HEK293 (cell line): ENCODE data around the gene MDP1.

Experiments used
- ATF2 ChIP-seq: fragments of 450-650 bp; formaldehyde crosslinking; IDR thresholded peaks from 2 replicates; pipeline ENCODE4 v1.5.1; 2016; ENCODE audit warnings: missing biosample characterization, missing genetic modification characterization, low read depth
- BCL6B ChIP-seq: fragments of 450-650 bp; formaldehyde crosslinking; IDR thresholded peaks from 2 replicates; pipeline ENCODE4 v1.5.1; 2017; ENCODE audit warnings: missing biosample characterization, missing genetic modification characterization
- EGR2 ChIP-seq: fragments of 450-650 bp; formaldehyde crosslinking; IDR thresholded peaks from 2 replicates; pipeline ENCODE4 v1.5.1; 2016; ENCODE audit warnings: low read depth, missing biosample characterization, missing genetic modification characterization
- FEZF1 ChIP-seq: fragments of 450-650 bp; formaldehyde crosslinking; IDR thresholded peaks from 2 replicates; pipeline ENCODE4 v1.5.1; 2016; ENCODE audit warnings: missing biosample characterization, missing genetic modification characterization
- GLIS2 ChIP-seq: fragments of 450-650 bp; formaldehyde crosslinking; IDR thresholded peaks from 2 replicates; pipeline ENCODE4 v1.5.1; 2016; ENCODE audit warnings: missing biosample characterization, missing genetic modification characterization
- IKZF3 ChIP-seq: fragments of 450-650 bp; IDR thresholded peaks from 2 replicates; pipeline ENCODE4 v1.5.0; 2018; ENCODE audit warnings: missing biosample characterization, mild to moderate bottlenecking, missing genetic modification characterization, moderate library complexity
- MZF1 ChIP-seq: fragments of 450-650 bp; formaldehyde crosslinking; IDR thresholded peaks from 2 replicates; pipeline ENCODE4 v1.5.1; 2017; ENCODE audit warnings: missing biosample characterization, missing genetic modification characterization, borderline replicate concordance
- ZFP3 ChIP-seq: fragments of 450-650 bp; formaldehyde crosslinking; IDR thresholded peaks from 2 replicates; pipeline ENCODE4 v1.5.1; 2016; ENCODE audit warnings: low read depth, missing biosample characterization, missing genetic modification characterization
- ZIC2 ChIP-seq: fragments of 450-650 bp; formaldehyde crosslinking; IDR thresholded peaks from 2 replicates; pipeline ENCODE4 v1.5.1; 2016; ENCODE audit warnings: missing biosample characterization, missing genetic modification characterization
- ZNF16 ChIP-seq: fragments of 450-650 bp; formaldehyde crosslinking; IDR thresholded peaks from 2 replicates; pipeline ENCODE4 v1.5.1; 2016; ENCODE audit warnings: low read depth, missing biosample characterization, missing genetic modification characterization
- ZNF169 ChIP-seq: fragments of 450-650 bp; formaldehyde crosslinking; IDR thresholded peaks from 2 replicates; pipeline ENCODE4 v1.5.1; 2016; ENCODE audit warnings: missing biosample characterization, missing genetic modification characterization
- ZNF19 ChIP-seq: fragments of 450-650 bp; formaldehyde crosslinking; IDR thresholded peaks from 2 replicates; pipeline ENCODE4; 2016; ENCODE audit warnings: missing biosample characterization, missing genetic modification characterization, low read depth
- ZNF211 ChIP-seq: fragments of 450-650 bp; formaldehyde crosslinking; IDR thresholded peaks from 2 replicates; pipeline ENCODE4 v1.5.1; 2016; ENCODE audit warnings: low read depth, missing biosample characterization, missing genetic modification characterization
- ZNF292 ChIP-seq: fragments of 450-650 bp; formaldehyde crosslinking; IDR thresholded peaks from 2 replicates; pipeline ENCODE4 v1.5.1; 2016; ENCODE audit warnings: low read depth, missing biosample characterization, missing genetic modification characterization, borderline replicate concordance
- ZNF311 ChIP-seq: fragments of 450-650 bp; formaldehyde crosslinking; IDR thresholded peaks from 2 replicates; pipeline ENCODE4 v1.5.1; 2017; ENCODE audit warnings: missing biosample characterization, missing genetic modification characterization, borderline replicate concordance
- ZNF391 ChIP-seq: fragments of 450-650 bp; formaldehyde crosslinking; IDR thresholded peaks from 2 replicates; pipeline ENCODE4 v1.5.1; 2016; ENCODE audit warnings: low read depth, missing biosample characterization, missing genetic modification characterization, borderline replicate concordance
- ZNF501 ChIP-seq: fragments of 450-650 bp; formaldehyde crosslinking; IDR thresholded peaks from 2 replicates; pipeline ENCODE4 v1.5.1; 2016; ENCODE audit warnings: missing biosample characterization, missing genetic modification characterization
- ZNF558 ChIP-seq: fragments of 450-650 bp; formaldehyde crosslinking; IDR thresholded peaks from 2 replicates; pipeline ENCODE4 v1.5.1; 2016; ENCODE audit warnings: missing biosample characterization, missing genetic modification characterization
- ZNF621 ChIP-seq: fragments of 450-650 bp; formaldehyde crosslinking; IDR thresholded peaks from 2 replicates; pipeline ENCODE4 v1.5.1; 2017; ENCODE audit warnings: missing biosample characterization, missing genetic modification characterization
- ZNF624 ChIP-seq: fragments of 450-650 bp; formaldehyde crosslinking; IDR thresholded peaks from 2 replicates; pipeline ENCODE4 v1.5.1; 2017; ENCODE audit warnings: missing biosample characterization, missing genetic modification characterization
- ZNF629 ChIP-seq: fragments of 450-650 bp; formaldehyde crosslinking; IDR thresholded peaks from 2 replicates; pipeline ENCODE4 v1.5.1; 2017; ENCODE audit warnings: missing biosample characterization, missing genetic modification characterization
- ZNF660 ChIP-seq: fragments of 450-650 bp; IDR thresholded peaks from 2 replicates; pipeline ENCODE4 v1.5.1; 2018; ENCODE audit warnings: missing biosample characterization, mild to moderate bottlenecking, missing genetic modification characterization
- ZNF768 ChIP-seq: fragments of 450-650 bp; formaldehyde crosslinking; IDR thresholded peaks from 2 replicates; pipeline ENCODE4 v1.5.1; 2018; ENCODE audit warnings: missing biosample characterization, mild to moderate bottlenecking, missing genetic modification characterization
- ZNF791 ChIP-seq: fragments of 450-650 bp; formaldehyde crosslinking; IDR thresholded peaks from 2 replicates; pipeline ENCODE4 v1.5.1; 2016; ENCODE audit warnings: missing biosample characterization, missing genetic modification characterization
- ZNF792 ChIP-seq: fragments of 450-650 bp; formaldehyde crosslinking; IDR thresholded peaks from 2 replicates; pipeline ENCODE4 v1.5.1; 2016; ENCODE audit warnings: missing biosample characterization, missing genetic modification characterization
- TF ChIP-seq, protein P1 (sequence below): fragments of 450-650 bp; formaldehyde crosslinking; IDR thresholded peaks from 2 replicates; pipeline ENCODE4 v1.5.1; 2016; ENCODE audit warnings: missing biosample characterization, missing genetic modification characterization
- TF ChIP-seq, protein P2 (sequence below): fragments of 450-650 bp; formaldehyde crosslinking; IDR thresholded peaks from 2 replicates; pipeline ENCODE4 v1.5.1; 2016; ENCODE audit warnings: missing biosample characterization, missing genetic modification characterization
- TF ChIP-seq, protein P3 (sequence below): fragments of 450-650 bp; formaldehyde crosslinking; IDR thresholded peaks from 2 replicates; pipeline ENCODE4 v1.5.1; 2016; ENCODE audit warnings: missing biosample characterization, missing genetic modification characterization
- TF ChIP-seq, protein P4 (sequence below): fragments of 450-650 bp; formaldehyde crosslinking; IDR thresholded peaks from 2 replicates; pipeline ENCODE4 v1.5.1; 2016; ENCODE audit warnings: missing biosample characterization, missing genetic modification characterization

The MDP1 gene

GRCh38 chr14:24188251-24189058, 27.4 kb downstream of the MDP1 start, which contains the start of gene IPO4 (continued):
- TF ChIP-seq, protein P1, sequence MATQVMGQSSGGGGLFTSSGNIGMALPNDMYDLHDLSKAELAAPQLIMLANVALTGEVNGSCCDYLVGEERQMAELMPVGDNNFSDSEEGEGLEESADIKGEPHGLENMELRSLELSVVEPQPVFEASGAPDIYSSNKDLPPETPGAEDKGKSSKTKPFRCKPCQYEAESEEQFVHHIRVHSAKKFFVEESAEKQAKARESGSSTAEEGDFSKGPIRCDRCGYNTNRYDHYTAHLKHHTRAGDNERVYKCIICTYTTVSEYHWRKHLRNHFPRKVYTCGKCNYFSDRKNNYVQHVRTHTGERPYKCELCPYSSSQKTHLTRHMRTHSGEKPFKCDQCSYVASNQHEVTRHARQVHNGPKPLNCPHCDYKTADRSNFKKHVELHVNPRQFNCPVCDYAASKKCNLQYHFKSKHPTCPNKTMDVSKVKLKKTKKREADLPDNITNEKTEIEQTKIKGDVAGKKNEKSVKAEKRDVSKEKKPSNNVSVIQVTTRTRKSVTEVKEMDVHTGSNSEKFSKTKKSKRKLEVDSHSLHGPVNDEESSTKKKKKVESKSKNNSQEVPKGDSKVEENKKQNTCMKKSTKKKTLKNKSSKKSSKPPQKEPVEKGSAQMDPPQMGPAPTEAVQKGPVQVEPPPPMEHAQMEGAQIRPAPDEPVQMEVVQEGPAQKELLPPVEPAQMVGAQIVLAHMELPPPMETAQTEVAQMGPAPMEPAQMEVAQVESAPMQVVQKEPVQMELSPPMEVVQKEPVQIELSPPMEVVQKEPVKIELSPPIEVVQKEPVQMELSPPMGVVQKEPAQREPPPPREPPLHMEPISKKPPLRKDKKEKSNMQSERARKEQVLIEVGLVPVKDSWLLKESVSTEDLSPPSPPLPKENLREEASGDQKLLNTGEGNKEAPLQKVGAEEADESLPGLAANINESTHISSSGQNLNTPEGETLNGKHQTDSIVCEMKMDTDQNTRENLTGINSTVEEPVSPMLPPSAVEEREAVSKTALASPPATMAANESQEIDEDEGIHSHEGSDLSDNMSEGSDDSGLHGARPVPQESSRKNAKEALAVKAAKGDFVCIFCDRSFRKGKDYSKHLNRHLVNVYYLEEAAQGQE, result peak; percentile 68
- TF ChIP-seq ZNF621 (tag by site-specific recombination) (no peak), ZNF624 (no peak), ZNF391 (peak; percentile 95), ZNF311 (tag by site-specific recombination) (no peak), ATF2 (no peak), ZNF558 (tag by site-specific recombination) (0 out of 2 replicates have a peak, but pooled peaks have one; percentile 50), ZNF16 (tag by site-specific recombination) (no peak), ZNF19 (tag by site-specific recombination) (no peak), MZF1 (tag by site-specific recombination) (no peak), ZNF791 (tag by site-specific recombination) (no peak), ZNF211 (tag by site-specific recombination) (no peak), GLIS2 (tag by site-specific recombination) (peak; percentile 81), ZNF660 (tag by site-specific recombination) (peak; percentile 98), EGR2 (peak; percentile 57), FEZF1 (tag by site-specific recombination) (0 out of 2 replicates have a peak, but pooled peaks have one; percentile 27), ZNF292 (tag by site-specific recombination) (no peak), BCL6B (tag by site-specific recombination) (no peak), ZNF629 (tag by site-specific recombination) (peak; percentile 89), IKZF3 (tag by site-specific recombination) (0 out of 2 replicates have a peak, but pooled peaks have one; percentile 33), ZNF169 (no peak), ZNF768 (tag by site-specific recombination) (no peak), ZIC2 (tag by site-specific recombination) (peak; percentile 79), ZFP3 (tag by site-specific recombination) (no peak), ZNF792 (tag by site-specific recombination) (no peak), ZNF501 (peak; percentile 90)
- TF ChIP-seq, protein P2, sequence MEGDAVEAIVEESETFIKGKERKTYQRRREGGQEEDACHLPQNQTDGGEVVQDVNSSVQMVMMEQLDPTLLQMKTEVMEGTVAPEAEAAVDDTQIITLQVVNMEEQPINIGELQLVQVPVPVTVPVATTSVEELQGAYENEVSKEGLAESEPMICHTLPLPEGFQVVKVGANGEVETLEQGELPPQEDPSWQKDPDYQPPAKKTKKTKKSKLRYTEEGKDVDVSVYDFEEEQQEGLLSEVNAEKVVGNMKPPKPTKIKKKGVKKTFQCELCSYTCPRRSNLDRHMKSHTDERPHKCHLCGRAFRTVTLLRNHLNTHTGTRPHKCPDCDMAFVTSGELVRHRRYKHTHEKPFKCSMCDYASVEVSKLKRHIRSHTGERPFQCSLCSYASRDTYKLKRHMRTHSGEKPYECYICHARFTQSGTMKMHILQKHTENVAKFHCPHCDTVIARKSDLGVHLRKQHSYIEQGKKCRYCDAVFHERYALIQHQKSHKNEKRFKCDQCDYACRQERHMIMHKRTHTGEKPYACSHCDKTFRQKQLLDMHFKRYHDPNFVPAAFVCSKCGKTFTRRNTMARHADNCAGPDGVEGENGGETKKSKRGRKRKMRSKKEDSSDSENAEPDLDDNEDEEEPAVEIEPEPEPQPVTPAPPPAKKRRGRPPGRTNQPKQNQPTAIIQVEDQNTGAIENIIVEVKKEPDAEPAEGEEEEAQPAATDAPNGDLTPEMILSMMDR, result no peak; the same call in 1 of the 2 replicates
- TF ChIP-seq, protein P3, sequence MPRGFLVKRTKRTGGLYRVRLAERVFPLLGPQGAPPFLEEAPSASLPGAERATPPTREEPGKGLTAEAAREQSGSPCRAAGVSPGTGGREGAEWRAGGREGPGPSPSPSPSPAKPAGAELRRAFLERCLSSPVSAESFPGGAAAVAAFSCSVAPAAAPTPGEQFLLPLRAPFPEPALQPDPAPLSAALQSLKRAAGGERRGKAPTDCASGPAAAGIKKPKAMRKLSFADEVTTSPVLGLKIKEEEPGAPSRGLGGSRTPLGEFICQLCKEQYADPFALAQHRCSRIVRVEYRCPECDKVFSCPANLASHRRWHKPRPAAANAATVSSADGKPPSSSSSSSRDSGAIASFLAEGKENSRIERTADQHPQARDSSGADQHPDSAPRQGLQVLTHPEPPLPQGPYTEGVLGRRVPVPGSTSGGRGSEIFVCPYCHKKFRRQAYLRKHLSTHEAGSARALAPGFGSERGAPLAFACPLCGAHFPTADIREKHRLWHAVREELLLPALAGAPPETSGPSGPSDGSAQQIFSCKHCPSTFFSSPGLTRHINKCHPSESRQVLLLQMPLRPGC (tag by site-specific recombination), result peak; percentile 89
- TF ChIP-seq, protein P4, sequence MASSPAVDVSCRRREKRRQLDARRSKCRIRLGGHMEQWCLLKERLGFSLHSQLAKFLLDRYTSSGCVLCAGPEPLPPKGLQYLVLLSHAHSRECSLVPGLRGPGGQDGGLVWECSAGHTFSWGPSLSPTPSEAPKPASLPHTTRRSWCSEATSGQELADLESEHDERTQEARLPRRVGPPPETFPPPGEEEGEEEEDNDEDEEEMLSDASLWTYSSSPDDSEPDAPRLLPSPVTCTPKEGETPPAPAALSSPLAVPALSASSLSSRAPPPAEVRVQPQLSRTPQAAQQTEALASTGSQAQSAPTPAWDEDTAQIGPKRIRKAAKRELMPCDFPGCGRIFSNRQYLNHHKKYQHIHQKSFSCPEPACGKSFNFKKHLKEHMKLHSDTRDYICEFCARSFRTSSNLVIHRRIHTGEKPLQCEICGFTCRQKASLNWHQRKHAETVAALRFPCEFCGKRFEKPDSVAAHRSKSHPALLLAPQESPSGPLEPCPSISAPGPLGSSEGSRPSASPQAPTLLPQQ (tag by site-specific recombination), result peak; percentile 82
